GM19438 (cell line): ENCODE measurements around the gene OTUD7B.

Source experiments
- ATAC-seq: cut with Tn5 transposase; IDR thresholded peaks from one replicate; pipeline ENCODE4 v1.9.1; 2021; ENCODE audit warnings: low read depth; ENCODE audit not compliant: unreplicated experiment

OTUD7B gene

DNA sequence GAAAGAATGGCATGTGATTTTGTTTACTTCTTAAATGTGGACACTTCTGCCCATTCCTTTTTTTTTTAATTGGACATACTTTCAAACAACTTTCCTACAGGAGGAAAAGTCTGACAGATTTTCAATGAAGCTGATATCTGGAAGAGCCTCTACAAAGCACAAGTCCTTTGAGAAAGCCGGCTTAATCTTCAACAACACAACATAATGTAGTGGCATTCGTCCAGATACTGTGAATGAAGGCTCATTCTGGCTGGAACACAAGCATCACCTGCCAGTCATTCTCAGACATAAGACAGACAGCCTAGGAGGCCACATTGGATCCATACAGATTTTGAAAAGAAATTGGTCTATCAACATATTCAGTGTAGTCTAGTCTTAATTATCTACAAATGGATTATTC, 4.9 kb downstream of the OTUD7B start:
- ATAC-seq: no peak

DNA sequence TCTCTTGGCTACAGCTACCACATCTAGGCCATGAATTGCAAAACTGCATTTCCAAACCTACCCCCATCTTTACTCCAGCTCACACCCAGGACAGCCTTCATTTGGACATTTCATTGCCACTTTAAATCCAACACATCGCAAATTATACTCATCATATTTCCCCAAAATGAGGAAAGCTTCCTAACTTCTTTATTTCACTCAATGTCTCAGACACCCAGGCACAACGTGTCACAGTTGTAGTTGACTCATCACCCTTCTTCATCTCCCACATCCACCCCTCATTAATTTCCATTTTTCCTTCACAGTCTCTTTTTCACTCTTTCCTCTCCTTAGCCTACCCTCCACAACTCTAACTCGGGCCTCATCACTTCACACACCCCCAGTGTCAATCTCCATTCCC, 6.7 kb downstream of the OTUD7B start:
- ATAC-seq: no peak

GRCh38 chr1:150002217-150002616, 8.3 kb downstream of the OTUD7B start:
- ATAC-seq: no peak

DNA sequence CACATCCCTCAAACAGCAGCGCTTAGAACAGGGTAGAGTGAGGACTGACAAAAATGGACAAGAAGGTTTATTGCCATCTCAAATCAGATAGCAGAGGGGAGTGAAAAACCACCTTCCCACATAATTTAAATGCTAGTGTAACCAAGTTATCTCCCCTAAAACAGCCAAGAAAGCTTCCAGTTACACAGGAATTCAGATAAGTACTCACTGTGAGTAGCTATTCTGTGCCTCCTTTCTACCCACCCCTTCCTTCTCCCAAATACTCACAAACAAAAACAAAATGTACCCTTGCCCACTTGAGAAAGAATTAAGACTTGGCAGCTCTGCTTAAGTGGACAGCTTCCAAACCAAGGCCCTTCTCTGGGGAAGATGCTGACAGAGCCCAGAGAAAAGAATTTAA, 9.1 kb downstream of the OTUD7B start:
- ATAC-seq: no peak

DNA sequence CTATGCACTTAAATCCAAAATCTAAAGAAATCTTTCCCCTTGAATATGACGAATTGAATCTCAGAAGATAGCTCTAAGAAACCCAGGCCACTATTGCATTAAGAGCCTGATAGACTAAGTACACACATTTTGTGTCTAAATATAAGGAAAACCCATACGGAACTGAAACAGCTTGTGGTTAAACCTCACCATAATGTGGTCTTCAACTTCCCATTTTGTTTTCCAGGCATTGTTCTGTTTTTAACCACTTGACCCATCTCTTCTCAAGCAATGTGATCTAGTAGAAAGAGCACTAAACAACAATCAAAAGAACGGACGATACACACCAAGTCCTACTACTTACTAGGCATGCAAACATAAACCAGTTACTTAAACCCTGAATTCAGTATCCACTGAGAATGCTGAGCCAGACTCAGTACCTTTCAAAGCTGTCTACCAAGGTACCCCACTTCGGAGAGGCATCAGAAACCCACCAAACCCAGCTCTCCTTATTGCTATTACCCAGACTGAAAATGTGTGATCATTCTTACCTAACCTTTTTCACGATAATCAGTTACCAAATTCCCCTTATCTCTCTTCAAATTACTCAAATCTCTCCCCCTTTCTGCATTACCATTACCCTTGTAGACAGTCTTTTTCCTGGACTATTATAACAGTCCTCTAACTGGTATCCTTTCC, 12.8 kb downstream of the OTUD7B start:
- peak; percentile 77 for ATAC-seq

GRCh38 chr1:149995927-149996326, 14.6 kb downstream of the OTUD7B start:
- no peak for ATAC-seq

DNA sequence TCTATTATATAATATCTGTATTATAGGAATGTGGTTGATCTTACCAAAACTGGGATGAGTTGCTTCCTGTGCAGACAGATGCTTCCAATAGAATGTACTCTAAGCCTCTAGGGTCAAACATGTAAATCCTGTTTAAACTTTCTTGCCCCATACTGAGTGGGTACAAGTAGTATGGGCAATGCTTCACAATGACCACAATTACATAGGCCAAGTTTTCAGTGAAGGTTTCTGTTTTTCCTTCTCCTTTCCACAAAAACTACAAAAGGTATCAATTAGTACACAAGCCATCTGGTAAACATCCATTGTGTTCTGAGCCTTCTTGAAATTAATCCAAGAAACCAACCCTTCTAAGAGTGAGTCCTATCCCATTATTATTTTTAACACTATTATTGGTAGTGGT, 16.8 kb downstream of the OTUD7B start:
- no peak for ATAC-seq

- no peak for ATAC-seq
These were observed 17.3 kb downstream of the OTUD7B start for GRCh38 chr1:149993181-149993580.

DNA sequence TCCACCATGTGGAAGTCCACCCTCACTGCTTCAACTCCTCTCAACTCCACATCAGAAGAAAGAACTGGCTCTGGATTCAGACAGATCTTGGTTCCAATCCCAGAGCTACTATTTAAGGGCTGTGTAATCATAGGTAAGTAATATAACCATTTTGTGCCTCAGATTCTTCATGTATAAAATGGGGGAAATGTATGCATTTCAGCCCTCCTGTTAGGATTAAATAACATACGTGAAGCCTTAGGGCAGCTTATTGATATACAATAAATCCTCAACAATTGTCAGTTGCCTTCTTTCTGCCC, 23.3 kb downstream of the OTUD7B start:
- ATAC-seq: no peak

GRCh38 chr1:149986486-149987296, 23.8 kb downstream of the OTUD7B start:
- no peak for ATAC-seq

DNA sequence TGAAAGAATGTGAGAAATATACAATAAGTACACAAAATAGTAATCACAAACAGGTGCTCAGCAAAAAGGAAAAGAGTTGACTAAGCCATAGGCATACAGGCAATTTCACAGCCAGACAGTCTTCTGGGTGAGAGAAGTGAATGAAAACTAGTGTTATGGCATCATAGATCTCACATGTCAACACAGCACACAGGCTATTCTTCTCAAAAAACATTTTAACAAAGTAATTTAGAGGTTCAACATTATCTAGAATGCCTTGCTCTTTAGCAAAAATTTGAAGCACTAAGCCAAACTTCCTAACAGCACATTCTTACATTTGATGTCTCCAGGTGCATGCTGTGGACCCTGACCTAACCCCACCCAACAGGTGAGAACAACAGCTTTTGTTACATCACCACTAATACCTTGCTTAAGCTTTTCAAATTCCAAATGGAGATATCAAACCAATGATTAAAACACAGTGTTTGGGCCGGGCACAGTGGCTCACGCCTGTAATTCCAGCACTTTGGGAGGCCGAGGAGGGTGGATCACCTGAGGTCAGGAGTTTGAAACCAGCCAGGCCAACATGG, 30.5 kb downstream of the OTUD7B start:
- no peak for ATAC-seq

DNA sequence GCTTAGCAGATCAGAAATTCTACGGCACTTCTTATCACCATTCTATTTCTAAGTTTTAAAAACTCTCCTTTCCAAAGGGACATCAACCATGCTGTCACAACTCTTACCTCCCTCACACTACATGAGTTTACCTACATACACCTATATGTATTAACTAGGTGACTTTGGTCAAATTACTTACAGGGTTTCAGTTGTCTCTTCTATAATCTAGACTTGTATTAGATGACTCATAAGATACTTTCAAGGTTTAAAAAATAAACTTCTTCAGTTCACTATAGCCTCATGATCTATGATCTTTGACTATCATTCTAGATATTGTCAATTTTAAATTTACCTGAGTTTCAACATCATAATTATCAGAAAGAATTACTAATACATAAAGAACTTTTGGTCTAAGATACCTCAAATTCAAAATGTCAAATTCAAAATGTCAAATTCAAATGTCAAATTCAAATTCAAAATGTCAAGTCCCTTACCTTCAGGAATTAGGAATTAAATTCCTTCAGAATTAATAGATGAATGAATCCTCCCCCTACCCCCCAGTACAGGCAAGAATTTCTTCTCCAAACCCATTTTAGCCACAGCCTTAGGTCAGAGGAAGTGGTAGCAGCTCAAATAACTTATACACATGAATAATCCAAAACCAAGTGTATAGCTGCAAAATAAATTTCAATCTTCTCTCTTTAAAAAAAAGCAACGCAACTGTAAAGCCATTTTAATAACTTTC, 31.1 kb downstream of the OTUD7B start:
- ATAC-seq: no peak

DNA sequence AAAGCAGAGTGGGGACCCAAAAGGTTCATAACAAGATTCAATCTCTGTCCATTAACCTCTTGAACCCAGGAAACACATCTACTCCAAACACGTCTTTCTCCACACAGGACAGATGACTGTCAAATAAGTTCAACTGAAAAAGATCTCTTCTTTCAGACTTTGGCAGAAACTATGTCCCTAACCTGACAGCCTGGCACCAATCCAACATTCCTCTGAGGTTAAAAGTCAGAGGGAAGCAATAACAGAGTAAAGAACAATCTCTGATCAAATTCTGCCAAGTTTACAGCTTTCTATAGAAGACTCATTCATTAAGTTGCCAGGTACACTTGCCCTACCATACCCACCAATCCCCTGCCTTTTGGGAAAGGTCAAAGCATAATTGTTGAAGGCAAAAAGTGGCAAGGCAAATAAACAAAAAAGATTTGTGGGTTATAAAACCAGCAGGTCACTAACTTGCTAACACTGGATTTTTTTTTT, 31.9 kb downstream of the OTUD7B start:
- ATAC-seq: no peak

GRCh38 chr1:149977345-149977744, 33.2 kb downstream of the OTUD7B start:
- ATAC-seq: no peak

DNA sequence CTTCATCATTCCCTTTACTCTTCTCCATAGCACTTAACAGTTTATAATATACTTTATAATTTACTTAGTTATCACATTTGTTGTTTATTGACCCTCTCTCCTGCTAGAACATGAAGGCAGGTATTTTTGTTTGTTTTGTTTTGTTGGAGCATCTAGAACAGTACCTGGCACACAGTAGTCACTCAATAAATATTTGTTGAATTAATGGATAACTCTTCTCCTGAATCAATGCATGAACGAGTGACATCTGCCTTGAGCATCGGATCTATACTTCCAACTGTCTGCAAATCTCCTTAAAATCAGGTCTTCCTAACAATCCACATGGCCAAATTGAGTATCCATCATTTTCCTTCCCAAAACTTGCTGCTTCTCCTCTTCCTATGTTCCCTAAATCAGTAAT, 38.0 kb downstream of the OTUD7B start:
- no peak for ATAC-seq

- ATAC-seq: no peak
These were observed 42.9 kb downstream of the OTUD7B start for GRCh38 chr1:149967646-149968045.

- no peak for ATAC-seq
These were observed 43.5 kb downstream of the OTUD7B start for GRCh38 chr1:149967041-149967440.

GRCh38 chr1:149966405-149966804, 44.1 kb downstream of the OTUD7B start:
- ATAC-seq: no peak

GRCh38 chr1:149965440-149965839, 45.1 kb downstream of the OTUD7B start:
- ATAC-seq: no peak

GRCh38 chr1:149963358-149963757, 47.2 kb downstream of the OTUD7B start:
- ATAC-seq: no peak

DNA sequence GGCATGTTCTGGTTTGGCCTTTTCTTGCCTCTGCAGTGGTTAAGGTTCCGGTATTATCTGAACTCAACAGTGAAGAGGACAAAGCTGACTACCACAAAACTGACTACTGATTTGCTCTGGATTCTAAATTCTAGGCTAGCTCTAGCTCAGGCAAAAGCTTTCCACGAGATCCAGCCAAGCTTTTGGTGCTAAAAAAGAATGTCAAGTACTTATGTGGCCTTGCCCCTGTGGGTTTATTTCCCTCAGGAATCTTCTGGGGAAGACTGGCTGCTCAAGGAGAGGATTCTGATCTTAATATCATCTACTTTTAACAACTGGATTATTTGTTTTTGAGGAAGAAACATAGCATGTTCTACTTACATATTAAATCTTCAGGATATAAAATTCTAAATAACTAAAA, 47.8 kb downstream of the OTUD7B start:
- no peak for ATAC-seq
